ENCODE measurements around the gene PLCD3. TPM values are rescaled to one million over a fixed set of nuclear protein-coding genes. Genes with fewer than 3 reads are reported as not detected.

The PLCD3 gene
- total RNA-seq, 1 experiment from 2014 or later, result 55.8 TPM

GRCh38 chr17:45147581-45148182 lies 15.4 kb upstream of the PLCD3 start (continued):
- peak; percentile 50; the same call in 1 of the 2 replicates for TF ChIP-seq GABPB1 (CRISPR knock-in tag; IDR thresholded peaks at IDR 0.05)
- no peak for TF ChIP-seq CREB1 (CRISPR knock-in tag; IDR thresholded peaks at IDR 0.05)
- TF ChIP-seq FOXK1 (CRISPR knock-in tag; IDR thresholded peaks at IDR 0.05), result peak; percentile 91
- no peak for TF ChIP-seq RELA (CRISPR knock-in tag; IDR thresholded peaks at IDR 0.05; ENCODE audit: borderline replicate concordance)
- TF ChIP-seq HMGA2 (CRISPR knock-in tag; IDR thresholded peaks at IDR 0.05), result peak; percentile 58; the same call in 1 of the 2 replicates
- TF ChIP-seq ARID4B (CRISPR knock-in tag; IDR thresholded peaks at IDR 0.05; ENCODE audit: borderline replicate concordance), result no peak
- TF ChIP-seq NR1H2 (CRISPR knock-in tag; IDR thresholded peaks at IDR 0.05), result no peak

- CTCF ChIA-PET, result interaction anchor here (1.0 to 16.3 kb wide), 6 partner anchors 13 to 236 kb away, joined by 3 to 531 read pairs (median 98); partner anchors contain the start of genes ACBD4, HEXIM2 and PLCD3
- peaks cover 41% of the 10 kb centered on the region for H3K4me1 Mint-ChIP-seq
- H3K4me3 Mint-ChIP-seq, result peak overlapping the region; percentile 98
- no peak for ATAC-seq
- POLR2A ChIA-PET, result interaction anchor here (2.3 to 6.1 kb wide), 6 partner anchors 11 to 86 kb away, joined by 11 to 242 read pairs (median 50); partner anchors contain the start of genes ACBD4, HEXIM2 and NMT1
- DNase-seq (ENCODE audit: low spot score), result no peak
- peaks cover 5% of the 10 kb centered on the region; the same call in 1 of the 2 replicates for H3K27me3 Mint-ChIP-seq (ENCODE audit: low read depth)
- H3K9me3 Mint-ChIP-seq, result no peaks in the 10 kb centered on the region
- H3K36me3 Mint-ChIP-seq, result no peaks in the 10 kb centered on the region; the same call in 1 of the 2 replicates
- peak overlapping the region; percentile 100 for H3K27ac Mint-ChIP-seq
- TF ChIP-seq CDX4 (CRISPR knock-in tag; IDR thresholded peaks at IDR 0.05; ENCODE audit: borderline replicate concordance) (no peak), ZNF532 (CRISPR knock-in tag; IDR thresholded peaks at IDR 0.05; ENCODE audit: borderline replicate concordance) (no peak), ZNF317 (CRISPR knock-in tag; IDR thresholded peaks at IDR 0.05; ENCODE audit: borderline replicate concordance, low read depth) (no peak), ZNF232 (CRISPR knock-in tag; IDR thresholded peaks at IDR 0.05) (no peak), ETV6 (CRISPR knock-in tag; IDR thresholded peaks at IDR 0.05) (no peak), MAX (CRISPR knock-in tag; IDR thresholded peaks at IDR 0.05) (peak; percentile 24; the same call in 1 of the 2 replicates), USF1 (CRISPR knock-in tag; IDR thresholded peaks at IDR 0.05) (no peak), NFYB (CRISPR knock-in tag; conservative IDR thresholded peaks at IDR 0.05; ENCODE audit: low read depth) (no peak), ZNF512 (CRISPR knock-in tag; IDR thresholded peaks at IDR 0.05; ENCODE audit: borderline replicate concordance) (no peak), ELF4 (CRISPR knock-in tag; IDR thresholded peaks at IDR 0.05; ENCODE audit: low read depth) (no peak), JUN (CRISPR knock-in tag; IDR thresholded peaks at IDR 0.05) (no peak), ERG (CRISPR knock-in tag; IDR thresholded peaks at IDR 0.05) (no peak; the same call in 1 of the 2 replicates), RORB (CRISPR knock-in tag; IDR thresholded peaks at IDR 0.05) (no peak), ZNF263 (CRISPR knock-in tag; IDR thresholded peaks at IDR 0.05; ENCODE audit: low read depth) (no peak)
These were observed 14.7 kb upstream of the PLCD3 start for GRCh38 chr17:45146890-45147580.

Measured in WTC11 (cell line).